ENCODE data around the gene ZNF587.
"Not testable (repeated sequence)": the region's sequence is repeated elsewhere in the genome, so short reads cannot be mapped to it uniquely, and the experiment has no call there.

- TF ChIP-seq EZH2 (IDR thresholded peaks at IDR 0.05; ENCODE audit: borderline replicate concordance, low read length); CTCF (conservative IDR thresholded peaks at IDR 0.05 in 1 of 2, IDR thresholded peaks at IDR 0.05 in 1 of 2; ENCODE audit: extremely low read depth in 1 of 2, insufficient read depth in 1 of 2, low read depth in 1 of 2, low read length in 2 of 2): not testable (repeated sequence)
Measured at GRCh38 chr19:57849162-57849665, 445 bp upstream of the ZNF587 start.
